ENCODE data around the gene MKKS. TPM values are rescaled to one million over a fixed set of nuclear protein-coding genes. Genes with fewer than 3 reads are reported as not detected.

MKKS gene
- total and polyA plus RNA-seq, 2 experiments from 2014 or later = 15.0 to 17.4 TPM

DNA sequence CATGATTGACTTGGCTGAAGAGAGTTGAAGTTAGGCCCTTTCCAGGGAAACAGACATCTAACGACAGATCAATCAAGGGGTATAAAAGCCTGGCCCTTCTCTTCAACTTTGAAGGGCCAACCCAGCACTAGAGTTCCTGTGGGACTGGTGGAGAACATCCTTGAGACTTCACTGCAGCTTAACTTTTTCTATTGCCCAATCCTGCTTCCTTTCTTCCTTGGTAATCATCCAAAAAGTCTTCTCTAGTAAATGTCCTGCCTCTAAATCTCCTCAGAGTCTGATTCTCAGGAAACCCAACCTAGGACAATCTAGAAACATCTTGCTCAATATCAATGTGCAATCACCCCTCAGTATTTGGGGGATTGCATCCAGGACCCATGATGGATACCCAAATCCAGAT is 1.9 kb downstream of the MKKS start:
- H3K27me3 ChIP-seq = no peaks in the 10 kb centered on the region
- H3K9me3 ChIP-seq (ENCODE audit: low read depth) = no peaks in the 10 kb centered on the region
- no peak overlapping the region for H3K4me2 ChIP-seq
- no peak overlapping the region for H3K4me3 ChIP-seq
- H3K79me2 ChIP-seq = peaks cover 74% of the 10 kb centered on the region
- H3K4me1 ChIP-seq (ENCODE audit: insufficient read depth) = peaks cover 6% of the 10 kb centered on the region
- no peak for DNase-seq (ENCODE audit: low spot score)
- TF ChIP-seq, protein P1, sequence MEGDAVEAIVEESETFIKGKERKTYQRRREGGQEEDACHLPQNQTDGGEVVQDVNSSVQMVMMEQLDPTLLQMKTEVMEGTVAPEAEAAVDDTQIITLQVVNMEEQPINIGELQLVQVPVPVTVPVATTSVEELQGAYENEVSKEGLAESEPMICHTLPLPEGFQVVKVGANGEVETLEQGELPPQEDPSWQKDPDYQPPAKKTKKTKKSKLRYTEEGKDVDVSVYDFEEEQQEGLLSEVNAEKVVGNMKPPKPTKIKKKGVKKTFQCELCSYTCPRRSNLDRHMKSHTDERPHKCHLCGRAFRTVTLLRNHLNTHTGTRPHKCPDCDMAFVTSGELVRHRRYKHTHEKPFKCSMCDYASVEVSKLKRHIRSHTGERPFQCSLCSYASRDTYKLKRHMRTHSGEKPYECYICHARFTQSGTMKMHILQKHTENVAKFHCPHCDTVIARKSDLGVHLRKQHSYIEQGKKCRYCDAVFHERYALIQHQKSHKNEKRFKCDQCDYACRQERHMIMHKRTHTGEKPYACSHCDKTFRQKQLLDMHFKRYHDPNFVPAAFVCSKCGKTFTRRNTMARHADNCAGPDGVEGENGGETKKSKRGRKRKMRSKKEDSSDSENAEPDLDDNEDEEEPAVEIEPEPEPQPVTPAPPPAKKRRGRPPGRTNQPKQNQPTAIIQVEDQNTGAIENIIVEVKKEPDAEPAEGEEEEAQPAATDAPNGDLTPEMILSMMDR (IDR thresholded peaks at IDR 0.05; ENCODE audit: poor library complexity) = no peak
- TF ChIP-seq EZH2 (IDR thresholded peaks at IDR 0.05; ENCODE audit: borderline replicate concordance) = no peak
- TF ChIP-seq EZH2phosphoT487 (IDR thresholded peaks at IDR 0.05; ENCODE audit: low read depth, severe bottlenecking, unreplicated experiment) = no peak
- H4K20me1 ChIP-seq (ENCODE audit: insufficient read depth, poor library complexity, severe bottlenecking) = no peaks in the 10 kb centered on the region
- 72% methylated on average over 1 of the region's 1 CpG for WGBS (ENCODE audit: low lambda C conversion rate, missing lambda C conversion rate)
- no peak overlapping the region for H2AFZ ChIP-seq
- no peak overlapping the region for H3K27ac ChIP-seq
- no peaks in the 10 kb centered on the region for H3K9me2 ChIP-seq (replicated peaks; ENCODE audit: insufficient read depth)
- H3K36me3 ChIP-seq (replicated peaks; ENCODE audit: insufficient read depth, low read depth) = no peaks in the 10 kb centered on the region

- Histone ChIP-seq H3K4me2 (no peak overlapping the region), H4K20me1 (ENCODE audit: insufficient read depth, poor library complexity, severe bottlenecking) (peaks cover 5% of the 10 kb centered on the region), H2AFZ (no peak overlapping the region), H3K9me3 (ENCODE audit: low read depth) (no peaks in the 10 kb centered on the region), H3K9me2 (replicated peaks; ENCODE audit: insufficient read depth) (no peaks in the 10 kb centered on the region), H3K4me1 (ENCODE audit: insufficient read depth) (no peaks in the 10 kb centered on the region), H3K27me3 (no peaks in the 10 kb centered on the region), H3K4me3 (no peak overlapping the region), H3K79me2 (peaks cover 70% of the 10 kb centered on the region), H3K36me3 (replicated peaks; ENCODE audit: insufficient read depth, low read depth) (no peaks in the 10 kb centered on the region), H3K27ac (no peak overlapping the region)
- 95% methylated on average over 5 of the region's 5 CpGs for WGBS (ENCODE audit: low lambda C conversion rate, missing lambda C conversion rate)
- DNase-seq (ENCODE audit: low spot score) = no peak
- TF ChIP-seq EZH2 (IDR thresholded peaks at IDR 0.05; ENCODE audit: borderline replicate concordance) (no peak), EZH2phosphoT487 (IDR thresholded peaks at IDR 0.05; ENCODE audit: low read depth, severe bottlenecking, unreplicated experiment) (no peak)
- TF ChIP-seq, protein P1 (IDR thresholded peaks at IDR 0.05; ENCODE audit: poor library complexity) = no peak
These were observed 3.3 kb downstream of the MKKS start for GRCh38 chr20:10430704-10431103.

DNA sequence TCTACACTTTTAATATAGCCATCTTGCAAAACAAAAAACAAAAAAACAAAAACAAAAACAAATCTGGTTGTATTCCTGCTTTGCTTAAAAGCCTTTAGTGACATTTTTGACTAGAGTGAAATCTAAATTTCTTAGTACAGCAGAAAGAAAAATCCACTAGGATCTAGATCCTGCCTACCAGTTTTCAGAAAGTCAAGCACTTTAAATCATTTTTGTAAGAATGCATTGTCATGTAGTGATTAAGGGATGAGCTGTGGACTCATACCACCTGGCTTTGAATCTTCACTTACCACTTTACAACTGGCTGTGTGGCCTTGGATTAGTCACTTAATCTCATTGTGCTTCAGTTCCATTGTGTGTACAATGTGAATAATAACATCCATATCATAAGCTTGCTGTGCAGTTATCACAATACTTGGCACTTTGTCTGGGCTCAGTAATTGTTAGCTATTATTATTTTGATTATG is 4.0 kb downstream of the MKKS start:
- Histone ChIP-seq H3K79me2 (peaks cover 75% of the 10 kb centered on the region), H3K36me3 (replicated peaks; ENCODE audit: insufficient read depth, low read depth) (no peaks in the 10 kb centered on the region), H3K9me3 (ENCODE audit: low read depth) (no peaks in the 10 kb centered on the region), H3K27me3 (no peaks in the 10 kb centered on the region), H3K9me2 (replicated peaks; ENCODE audit: insufficient read depth) (no peaks in the 10 kb centered on the region), H3K4me2 (no peak overlapping the region), H2AFZ (no peak overlapping the region), H4K20me1 (ENCODE audit: insufficient read depth, poor library complexity, severe bottlenecking) (peaks cover 5% of the 10 kb centered on the region), H3K4me1 (ENCODE audit: insufficient read depth) (no peaks in the 10 kb centered on the region), H3K4me3 (no peak overlapping the region), H3K27ac (no peak overlapping the region)
- no peak for DNase-seq (ENCODE audit: low spot score)
- TF ChIP-seq, protein P1 (IDR thresholded peaks at IDR 0.05; ENCODE audit: poor library complexity) = no peak
- TF ChIP-seq EZH2phosphoT487 (IDR thresholded peaks at IDR 0.05; ENCODE audit: low read depth, severe bottlenecking, unreplicated experiment) (no peak), EZH2 (IDR thresholded peaks at IDR 0.05; ENCODE audit: borderline replicate concordance) (no peak)

Data from hepatocyte (in vitro differentiated cells).